ENCODE results near the gene TRABD.

Gene TRABD

DNA sequence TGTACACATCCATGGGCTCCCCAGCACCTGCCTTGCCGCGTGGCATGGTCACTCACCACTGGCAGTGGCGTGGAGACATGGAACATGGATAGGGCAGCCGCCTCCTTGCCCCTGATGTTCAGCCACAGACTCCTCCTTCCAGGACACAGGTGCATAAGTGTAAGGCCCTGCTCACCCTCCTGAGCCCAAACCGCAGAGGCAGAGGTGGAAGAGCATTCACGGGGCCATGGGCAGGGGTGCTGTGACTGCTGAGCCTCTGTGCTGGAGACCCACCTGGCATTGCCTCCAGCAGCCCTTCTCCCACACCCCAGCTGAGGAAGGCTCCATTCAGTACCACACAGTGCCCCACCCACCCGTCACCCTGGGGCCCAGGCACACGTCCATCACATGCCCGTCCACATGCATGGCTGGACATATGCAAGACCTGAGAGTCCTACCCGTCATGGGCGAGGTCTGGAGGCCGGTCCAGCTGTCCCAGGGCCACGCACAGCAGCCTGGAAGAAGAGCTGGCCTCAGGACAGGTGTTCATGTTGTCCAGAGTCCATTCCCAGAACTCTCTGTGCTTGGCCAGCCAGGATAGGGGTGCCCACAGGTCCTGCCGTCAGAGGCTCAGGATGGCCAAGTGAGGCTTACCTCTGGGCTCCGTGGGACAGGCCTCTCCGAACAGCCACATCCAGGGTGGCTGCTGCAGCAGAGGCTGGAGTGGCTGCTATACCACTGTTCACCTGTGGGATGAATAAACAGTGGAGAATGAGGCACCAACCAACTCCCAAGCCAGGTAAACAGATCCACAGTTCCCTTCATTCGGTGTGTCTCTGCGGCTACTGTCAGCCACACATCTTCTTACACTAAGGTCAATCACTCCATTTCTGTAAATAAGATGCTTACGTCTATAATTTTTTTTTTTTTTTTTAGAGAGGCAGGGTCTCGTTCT lies 60.8 kb downstream of the TRABD start:
- DNase-seq = no peak

GRCh38 chr22:50247748-50248147 lies 62.0 kb downstream of the TRABD start:
- peak; percentile 65 for DNase-seq

DNA sequence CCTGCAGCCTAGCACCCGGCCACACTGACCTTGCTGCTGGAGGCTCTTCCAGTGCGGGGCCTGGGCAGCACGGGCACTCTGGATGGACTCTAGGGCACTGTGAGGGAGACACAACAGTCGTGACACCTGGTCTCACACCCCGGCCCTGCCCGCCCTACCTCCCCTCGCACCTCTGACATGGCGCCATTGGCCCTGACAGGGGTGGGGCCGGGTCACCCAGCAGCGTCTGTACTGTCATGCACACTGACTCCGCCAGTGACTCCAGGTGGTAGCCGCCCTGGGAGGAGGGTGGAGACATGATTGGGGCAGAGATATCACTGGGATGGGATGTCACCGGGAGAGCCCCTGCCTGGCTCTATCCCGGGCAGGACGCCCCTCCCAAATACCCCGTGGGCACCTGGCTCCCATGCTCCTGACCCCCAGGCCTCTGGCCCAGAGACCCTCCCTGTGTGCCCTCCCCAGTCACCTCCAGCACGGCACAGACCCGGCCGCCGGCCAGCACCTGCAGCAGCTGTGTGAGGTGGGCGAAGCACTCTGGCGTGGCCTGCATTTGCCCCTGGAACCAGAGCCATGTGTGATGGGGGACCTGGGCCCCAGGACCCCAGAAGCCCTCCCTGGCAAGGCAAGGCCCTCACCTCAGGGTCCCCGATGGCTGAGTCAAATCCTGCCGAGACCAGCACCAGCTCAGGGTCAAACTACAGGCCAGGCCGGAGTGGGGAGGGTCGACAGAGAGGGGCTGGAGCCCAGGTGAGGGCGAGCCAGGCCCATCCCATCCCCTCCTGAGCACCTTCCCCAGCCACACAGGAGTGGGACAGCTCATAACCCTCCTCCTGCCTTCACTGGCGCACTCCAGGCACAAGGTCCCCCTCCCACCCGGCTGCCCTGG lies 62.7 kb downstream of the TRABD start:
- no peak for DNase-seq

Data from activated CD8-positive, alpha-beta memory T cell treated with anti-CD3 and anti-CD28 coated beads for 24 hours (primary cell).